Central memory CD8-positive, alpha-beta T cell (primary cell): ENCODE measurements around the gene ARVCF.

Experiments used
- ATAC-seq: fragments of 150-1000 bp; cut with Tn5 transposase; replicated peaks from 2 replicates; pipeline ENCODE4 v1.10.0; 2022; ENCODE audit warnings: mild to moderate bottlenecking, moderate FRiP score, moderate number of reproducible peaks; ENCODE audit not compliant: poor library complexity, severe bottlenecking; ENCODE audit errors: extremely low read depth
- DNase-seq, 2 donors: peaks; one replicate each; pipeline ENCODE4 v3.0.0; 2021; ENCODE audit warnings: low spot score in 2 of 2
- H3K27ac Mint-ChIP-seq: one replicate; pipeline ENCODE4 v1.8.0; 2022; ENCODE audit warnings: low read depth, mild to moderate bottlenecking, moderate library complexity, mixed read lengths
- H3K27me3 Mint-ChIP-seq: one replicate; pipeline ENCODE4 v1.8.0; 2022; ENCODE audit warnings: mixed read lengths
- H3K36me3 Mint-ChIP-seq: one replicate; pipeline ENCODE4 v1.8.0; 2022; ENCODE audit warnings: mild to moderate bottlenecking, moderate library complexity, mixed read lengths; ENCODE audit not compliant: insufficient read depth
- H3K4me1 Mint-ChIP-seq: one replicate; pipeline ENCODE4 v1.8.0; 2022; ENCODE audit warnings: mixed read lengths
- H3K4me3 Mint-ChIP-seq: one replicate; pipeline ENCODE4 v1.8.0; 2022; ENCODE audit warnings: mild to moderate bottlenecking, moderate library complexity, mixed read lengths
- H3K9me3 Mint-ChIP-seq: one replicate; pipeline ENCODE4 v1.8.0; 2022; ENCODE audit warnings: mixed read lengths

Gene ARVCF

GRCh38 chr22:20002128-20002527 is 14.5 kb downstream of the ARVCF start:
- DNase-seq (no peak), ATAC-seq (no peak)
- H3K27ac Mint-ChIP-seq: no peak overlapping the region
- no peaks in the 10 kb centered on the region for H3K36me3 Mint-ChIP-seq
- H3K4me1 Mint-ChIP-seq: no peaks in the 10 kb centered on the region
- peaks cover 9% of the 10 kb centered on the region for H3K9me3 Mint-ChIP-seq
- H3K4me3 Mint-ChIP-seq: no peak overlapping the region
- no peaks in the 10 kb centered on the region for H3K27me3 Mint-ChIP-seq

- no peaks in the 10 kb centered on the region for H3K27me3 Mint-ChIP-seq
- DNase-seq (no peak), ATAC-seq (no peak)
- no peaks in the 10 kb centered on the region for H3K36me3 Mint-ChIP-seq
- H3K4me3 Mint-ChIP-seq: no peak overlapping the region
- no peaks in the 10 kb centered on the region for H3K4me1 Mint-ChIP-seq
- H3K9me3 Mint-ChIP-seq: peaks cover 9% of the 10 kb centered on the region
- no peak overlapping the region for H3K27ac Mint-ChIP-seq
Measured at GRCh38 chr22:20001082-20001638, 15.5 kb downstream of the ARVCF start.

GRCh38 chr22:20000246-20001081 is 16.2 kb downstream of the ARVCF start:
- Mint-ChIP-seq H3K4me3 (no peak overlapping the region), H3K27ac (no peak overlapping the region), H3K4me1 (no peaks in the 10 kb centered on the region), H3K36me3 (no peaks in the 10 kb centered on the region), H3K9me3 (peaks cover 9% of the 10 kb centered on the region), H3K27me3 (no peaks in the 10 kb centered on the region)
- no peak for DNase-seq
- no peak for ATAC-seq

- Mint-ChIP-seq H3K9me3 (peaks cover 9% of the 10 kb centered on the region), H3K36me3 (no peaks in the 10 kb centered on the region), H3K4me3 (no peak overlapping the region), H3K27me3 (no peaks in the 10 kb centered on the region), H3K4me1 (no peaks in the 10 kb centered on the region), H3K27ac (no peak overlapping the region)
- ATAC-seq: no peak
- no peak for DNase-seq
Measured at GRCh38 chr22:19998991-19999820, 17.4 kb downstream of the ARVCF start.

- Mint-ChIP-seq H3K36me3 (no peaks in the 10 kb centered on the region), H3K27ac (no peak overlapping the region), H3K27me3 (no peaks in the 10 kb centered on the region), H3K4me1 (no peaks in the 10 kb centered on the region), H3K4me3 (no peak overlapping the region), H3K9me3 (peaks cover 6% of the 10 kb centered on the region)
- DNase-seq (no peak), ATAC-seq (no peak)
Measured at GRCh38 chr22:19998232-19998951, 18.2 kb downstream of the ARVCF start.

- H3K27me3 Mint-ChIP-seq: no peaks in the 10 kb centered on the region
- no peaks in the 10 kb centered on the region for H3K4me1 Mint-ChIP-seq
- DNase-seq (no peak), ATAC-seq (no peak)
- no peak overlapping the region for H3K27ac Mint-ChIP-seq
- no peak overlapping the region for H3K4me3 Mint-ChIP-seq
- H3K36me3 Mint-ChIP-seq: no peaks in the 10 kb centered on the region
- no peaks in the 10 kb centered on the region for H3K9me3 Mint-ChIP-seq
Measured at GRCh38 chr22:19997561-19998231, 18.9 kb downstream of the ARVCF start.

- H3K27me3 Mint-ChIP-seq: no peaks in the 10 kb centered on the region
- H3K4me1 Mint-ChIP-seq: no peaks in the 10 kb centered on the region
- no peaks in the 10 kb centered on the region for H3K9me3 Mint-ChIP-seq
- H3K27ac Mint-ChIP-seq: no peak overlapping the region
- no peak overlapping the region for H3K4me3 Mint-ChIP-seq
- no peaks in the 10 kb centered on the region for H3K36me3 Mint-ChIP-seq
- DNase-seq (no peak), ATAC-seq (no peak)
Measured at GRCh38 chr22:19996694-19997384, 19.8 kb downstream of the ARVCF start.

- Mint-ChIP-seq H3K9me3 (no peaks in the 10 kb centered on the region), H3K27ac (no peak overlapping the region), H3K36me3 (no peaks in the 10 kb centered on the region), H3K4me3 (no peak overlapping the region), H3K4me1 (no peaks in the 10 kb centered on the region), H3K27me3 (no peaks in the 10 kb centered on the region)
- ATAC-seq: no peak
- DNase-seq: no peak
Measured at GRCh38 chr22:19995611-19996339, 20.8 kb downstream of the ARVCF start.

- Mint-ChIP-seq H3K9me3 (no peaks in the 10 kb centered on the region), H3K27me3 (no peaks in the 10 kb centered on the region), H3K4me1 (no peaks in the 10 kb centered on the region), H3K27ac (no peak overlapping the region), H3K4me3 (no peak overlapping the region), H3K36me3 (no peaks in the 10 kb centered on the region)
- DNase-seq: no peak
- no peak for ATAC-seq
Measured at GRCh38 chr22:19994851-19995610, 21.6 kb downstream of the ARVCF start.

GRCh38 chr22:19993926-19994325 is 22.7 kb downstream of the ARVCF start:
- Mint-ChIP-seq H3K36me3 (no peaks in the 10 kb centered on the region), H3K27me3 (no peaks in the 10 kb centered on the region), H3K9me3 (no peaks in the 10 kb centered on the region), H3K27ac (no peak overlapping the region), H3K4me3 (no peak overlapping the region), H3K4me1 (no peaks in the 10 kb centered on the region)
- DNase-seq (no peak), ATAC-seq (no peak)

GRCh38 chr22:19992921-19993355 is 23.7 kb downstream of the ARVCF start:
- Mint-ChIP-seq H3K4me3 (no peak overlapping the region), H3K27ac (no peak overlapping the region)

More at GRCh38 chr22:19992921-19993355, 23.7 kb downstream of the ARVCF start:
- Mint-ChIP-seq H3K36me3 (no peaks in the 10 kb centered on the region), H3K9me3 (no peaks in the 10 kb centered on the region), H3K4me1 (no peaks in the 10 kb centered on the region), H3K27me3 (no peaks in the 10 kb centered on the region)
- DNase-seq (no peak), ATAC-seq (no peak)
